Mammary epithelial cell (primary cell): ENCODE measurements around the gene GTF2E1.

Experiments used
- EZH2 ChIP-seq: IDR thresholded peaks from 2 replicates; pipeline ENCODE4 v1.6.1; 2012; ENCODE audit warnings: low read length, inconsistent platforms, borderline replicate concordance
- TF ChIP-seq, protein P1 (sequence below), 2 donors: IDR thresholded peaks in 1 of 2; conservative IDR thresholded peaks in 1 of 2; 2 replicates each; pipeline ENCODE4 v1.5.1; 2011 to 2012; ENCODE audit warnings: inconsistent platforms in 2 of 2, low read length in 2 of 2, mild to moderate bottlenecking in 2 of 2, control low read depth in 1 of 2, low read depth in 1 of 2; ENCODE audit not compliant: insufficient read depth in 1 of 2; ENCODE audit errors: extremely low read depth in 1 of 2

DNA sequence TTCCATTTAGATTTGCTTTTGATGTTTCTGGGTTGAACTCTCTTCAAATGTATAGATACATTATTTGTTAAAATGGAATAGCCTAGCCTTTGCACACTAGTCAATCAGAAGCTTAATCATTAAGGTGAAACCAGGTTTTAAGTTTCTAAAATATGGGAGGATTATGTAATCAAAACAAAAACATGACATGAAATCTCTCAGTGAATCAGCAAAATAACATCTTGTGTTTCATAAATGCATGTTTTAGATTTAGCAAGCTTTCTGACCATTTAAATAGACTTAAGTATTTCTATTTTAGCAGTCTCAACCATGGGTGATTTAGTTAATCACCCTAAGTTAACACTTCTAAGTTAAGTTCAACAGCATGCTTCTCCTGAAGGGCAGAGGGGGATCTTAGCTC lies 11.3 kb downstream of the GTF2E1 start:
- TF ChIP-seq, protein P1, sequence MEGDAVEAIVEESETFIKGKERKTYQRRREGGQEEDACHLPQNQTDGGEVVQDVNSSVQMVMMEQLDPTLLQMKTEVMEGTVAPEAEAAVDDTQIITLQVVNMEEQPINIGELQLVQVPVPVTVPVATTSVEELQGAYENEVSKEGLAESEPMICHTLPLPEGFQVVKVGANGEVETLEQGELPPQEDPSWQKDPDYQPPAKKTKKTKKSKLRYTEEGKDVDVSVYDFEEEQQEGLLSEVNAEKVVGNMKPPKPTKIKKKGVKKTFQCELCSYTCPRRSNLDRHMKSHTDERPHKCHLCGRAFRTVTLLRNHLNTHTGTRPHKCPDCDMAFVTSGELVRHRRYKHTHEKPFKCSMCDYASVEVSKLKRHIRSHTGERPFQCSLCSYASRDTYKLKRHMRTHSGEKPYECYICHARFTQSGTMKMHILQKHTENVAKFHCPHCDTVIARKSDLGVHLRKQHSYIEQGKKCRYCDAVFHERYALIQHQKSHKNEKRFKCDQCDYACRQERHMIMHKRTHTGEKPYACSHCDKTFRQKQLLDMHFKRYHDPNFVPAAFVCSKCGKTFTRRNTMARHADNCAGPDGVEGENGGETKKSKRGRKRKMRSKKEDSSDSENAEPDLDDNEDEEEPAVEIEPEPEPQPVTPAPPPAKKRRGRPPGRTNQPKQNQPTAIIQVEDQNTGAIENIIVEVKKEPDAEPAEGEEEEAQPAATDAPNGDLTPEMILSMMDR (conservative IDR thresholded peaks at IDR 0.05 in 1 of 2, IDR thresholded peaks at IDR 0.05 in 1 of 2; ENCODE audit: extremely low read depth in 1 of 2, insufficient read depth in 1 of 2, low read depth in 1 of 2, low read length in 2 of 2): no peak
- no peak for TF ChIP-seq EZH2
